KBM-7 (cell line): ENCODE results near the gene TP63.

Experiments
- DNase-seq: peaks from one replicate; pipeline ENCODE4 v3.0.0-alpha.2; 2015
- in situ Hi-C: fragments of 300-500 bp; cut with MboI; formaldehyde crosslinking; loops from 2 replicates; pipeline ENCODE4 v1.14.3; 2020; ENCODE audit warnings: low sequenced_read_pairs, low pct_unique_long_range_greater_than_20kb, mixed read lengths

TP63 gene

DNA sequence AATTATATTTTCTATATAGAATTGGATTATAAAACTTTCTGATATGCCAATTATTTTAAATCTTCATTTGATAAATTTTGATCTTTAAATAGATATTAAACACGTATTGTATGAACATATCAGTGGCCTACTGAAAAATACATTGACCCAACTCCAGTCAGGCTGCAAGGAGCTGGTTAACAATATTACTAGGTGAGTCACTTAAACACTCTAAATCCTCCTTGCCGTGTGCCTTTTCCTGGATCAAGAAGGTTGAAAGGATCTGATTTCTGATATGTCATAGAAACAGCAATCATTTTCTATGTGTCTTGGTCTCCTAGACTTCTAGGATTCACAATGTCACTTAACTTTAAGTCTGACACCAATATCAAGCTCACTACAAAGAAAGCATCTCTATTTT, 123.2 kb downstream of the TP63 start:
- DNase-seq = no peak
- in situ Hi-C loops = no loop called here

DNA sequence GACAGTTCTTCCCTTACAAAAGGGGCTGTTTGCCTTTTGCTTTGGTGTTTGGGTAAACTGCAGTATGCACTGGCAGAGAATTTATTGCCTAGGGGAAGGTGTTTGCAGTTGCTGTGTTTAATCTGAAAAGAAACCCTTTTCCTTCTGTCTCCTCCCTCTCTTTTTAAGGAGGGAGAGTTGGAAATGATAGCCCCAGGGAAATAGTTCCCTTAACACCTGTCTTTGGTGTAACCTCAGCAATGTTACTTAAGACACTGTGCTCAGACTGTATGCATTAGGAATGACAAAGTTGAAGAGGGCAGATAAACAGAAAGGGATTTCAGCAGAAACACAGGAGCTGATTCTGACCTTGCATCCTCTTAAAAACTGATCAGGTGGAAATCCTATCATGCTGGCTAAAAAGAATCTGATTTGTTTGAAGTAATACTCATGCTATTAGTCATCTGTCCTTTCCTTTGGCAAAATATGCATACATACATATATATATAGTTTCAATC, 125.4 kb downstream of the TP63 start:
- DNase-seq = no peak
- in situ Hi-C loops = no loop called here

DNA sequence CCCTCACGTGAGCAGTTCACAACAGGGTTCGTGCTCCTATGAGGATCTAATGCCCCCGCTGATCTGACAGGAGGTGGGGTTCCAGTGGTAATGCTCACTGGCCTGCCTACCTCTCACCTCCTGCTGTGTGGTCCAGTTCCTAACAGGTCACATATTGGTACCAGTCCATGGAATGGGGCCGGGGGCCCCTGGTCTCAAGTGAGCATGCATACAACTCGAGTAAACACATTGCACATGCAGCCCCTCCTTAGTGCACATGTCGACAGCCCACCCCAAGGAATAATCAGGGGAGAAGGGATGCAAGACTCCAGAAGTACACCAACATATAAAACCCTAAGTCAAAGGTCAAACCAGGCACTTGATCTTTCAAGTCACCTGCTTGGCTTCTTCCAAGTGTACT, 127.0 kb downstream of the TP63 start:
- in situ Hi-C loops = no loop called here
- DNase-seq = no peak

DNA sequence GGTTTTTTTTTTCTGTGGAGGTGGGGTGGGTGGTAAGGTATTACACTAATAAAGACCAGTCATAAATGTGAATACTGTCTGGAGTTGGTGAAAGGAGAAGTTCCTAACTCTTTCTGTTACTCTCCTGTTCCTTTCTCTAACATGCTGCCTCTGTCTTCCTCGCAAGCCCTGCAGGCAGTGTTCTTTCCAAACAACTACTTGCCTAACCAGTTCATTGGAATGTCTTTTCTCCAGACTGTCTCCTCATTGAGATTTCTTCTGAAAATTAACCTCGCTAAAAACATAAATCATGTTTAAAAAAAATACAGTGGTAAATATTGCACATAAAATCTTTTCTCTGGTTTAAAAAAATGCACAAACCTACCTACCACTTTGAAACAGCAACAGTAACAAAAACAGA, 135.2 kb downstream of the TP63 start:
- in situ Hi-C loops = no loop called here
- DNase-seq = no peak

DNA sequence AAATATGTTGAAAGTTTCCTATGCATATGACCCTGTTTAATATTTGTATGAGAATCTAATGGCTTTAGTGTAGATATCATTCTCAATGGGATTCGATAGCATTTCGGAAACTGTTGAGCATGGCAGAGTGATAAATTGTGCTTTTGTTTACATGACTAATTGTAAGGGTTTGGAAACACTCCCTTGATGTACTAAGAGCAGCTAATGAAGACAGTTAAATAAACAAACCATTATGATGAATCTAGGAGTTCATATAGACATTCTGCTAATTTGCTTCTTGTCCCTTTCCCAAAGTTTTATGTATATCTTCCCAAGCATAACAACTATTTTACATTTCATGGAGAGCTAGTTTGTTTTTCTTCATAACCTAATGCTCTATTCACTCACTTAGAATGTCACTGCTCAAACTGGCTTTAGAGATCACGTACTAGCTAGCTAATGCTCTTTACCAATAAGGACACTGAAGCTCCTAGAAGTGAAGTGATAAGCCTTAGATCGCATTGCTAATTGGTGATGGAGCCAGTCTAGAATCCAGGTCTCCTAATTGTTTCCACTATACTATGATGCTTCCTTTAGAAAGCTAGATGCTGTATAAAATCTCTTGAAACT, 140.8 kb downstream of the TP63 start:
- no peak for DNase-seq
- in situ Hi-C loops = no loop called here

DNA sequence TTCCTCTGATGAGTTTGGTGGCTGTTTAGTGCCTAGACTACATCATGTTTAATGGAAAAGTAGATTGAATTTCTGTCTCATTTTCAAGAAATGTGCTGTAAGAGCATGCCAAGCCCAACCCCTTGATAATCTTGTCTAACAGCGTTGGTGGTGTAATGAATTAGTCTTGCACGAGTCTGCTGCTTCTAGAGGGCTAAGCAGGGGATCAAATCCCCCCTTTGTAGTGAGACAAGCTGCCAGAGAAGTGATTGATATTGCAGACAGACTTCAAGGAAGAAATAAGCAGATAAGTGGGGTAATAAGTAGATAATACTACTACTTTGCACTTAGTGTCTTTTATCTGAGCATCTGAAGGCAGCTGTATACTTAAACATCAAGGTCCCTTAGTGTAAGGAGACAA, 141.4 kb downstream of the TP63 start:
- in situ Hi-C loops = no loop called here
- no peak for DNase-seq

DNA sequence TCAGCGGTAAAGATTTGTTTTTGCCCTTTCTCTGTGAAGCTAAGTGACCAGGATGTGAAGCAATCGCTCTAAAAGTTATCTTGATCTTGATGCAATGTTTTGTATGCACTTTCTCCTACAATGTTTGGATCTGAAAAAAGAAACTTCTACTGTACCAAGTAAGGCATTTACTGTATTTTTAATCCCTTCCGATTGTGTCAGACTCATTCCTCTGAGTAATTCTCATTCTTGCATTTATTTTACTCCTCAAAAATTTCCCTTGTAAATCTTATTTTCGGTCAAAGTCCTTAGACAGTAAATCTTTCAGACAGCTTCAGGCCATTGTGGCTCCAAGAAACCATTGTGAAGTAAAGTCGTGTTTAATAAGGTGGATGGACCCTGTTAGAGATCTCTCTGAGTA, 141.9 kb downstream of the TP63 start:
- in situ Hi-C loops = no loop called here
- no peak for DNase-seq

DNA sequence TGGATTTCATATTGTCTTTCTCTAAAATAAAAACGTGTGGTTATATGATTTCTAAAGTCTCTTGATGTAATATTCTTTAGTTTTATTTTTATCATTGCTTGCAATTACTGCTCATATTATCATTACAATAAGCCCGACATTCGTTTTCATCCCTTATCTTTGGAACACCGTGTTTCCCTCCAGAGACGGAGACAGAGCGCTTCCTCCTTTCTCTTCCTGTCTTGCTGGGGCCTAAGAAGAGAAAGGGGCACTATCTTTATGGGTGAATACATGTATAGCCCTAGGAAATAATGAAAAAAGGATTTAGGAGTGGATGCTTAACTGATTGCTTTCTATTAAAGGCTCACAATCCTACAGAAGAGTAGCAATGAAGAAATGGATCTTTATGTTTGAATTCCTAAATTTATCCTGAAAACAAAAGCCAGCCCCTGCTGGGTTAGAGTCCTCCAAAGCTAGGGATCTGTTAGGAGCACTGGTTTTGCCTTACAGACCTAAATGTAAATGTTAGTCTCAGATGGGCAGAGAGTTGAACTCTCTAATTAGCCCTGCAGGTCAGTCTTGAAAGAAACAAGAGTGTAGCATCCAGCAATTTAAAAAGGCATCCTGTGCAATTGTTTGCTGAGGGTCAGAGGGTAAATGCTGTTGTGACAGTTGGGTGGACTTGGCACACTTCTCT, 145.1 kb downstream of the TP63 start:
- no peak for DNase-seq
- in situ Hi-C loops = no loop called here

DNA sequence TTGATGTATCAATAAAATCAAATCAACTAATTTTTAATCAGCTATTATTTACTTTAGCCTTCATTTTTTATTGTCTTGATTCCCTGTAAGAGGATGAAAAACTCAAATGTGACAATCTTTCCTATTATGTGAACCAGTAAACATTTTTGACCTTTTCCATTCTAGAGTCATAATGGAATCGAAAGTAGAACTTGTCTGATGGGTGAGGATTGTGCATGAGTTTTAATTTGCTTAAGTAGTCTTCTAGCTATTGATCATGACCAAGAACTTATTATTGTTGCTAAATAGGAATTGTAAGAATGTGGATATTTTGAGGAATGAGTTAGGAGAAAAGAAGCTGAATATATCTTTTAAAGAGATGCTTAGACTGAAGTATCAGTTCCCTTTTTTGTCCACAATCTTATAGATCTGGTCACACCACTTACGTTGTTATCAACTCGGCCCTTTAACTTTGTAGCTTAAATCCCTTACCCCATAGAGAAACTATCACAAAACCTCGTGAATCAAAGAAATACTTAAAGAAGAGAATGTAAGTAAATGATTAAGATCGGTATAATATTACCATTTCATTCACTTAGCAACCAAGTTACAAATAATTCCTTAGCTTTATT, 147.3 kb downstream of the TP63 start:
- in situ Hi-C loops = no loop called here
- DNase-seq = no peak

DNA sequence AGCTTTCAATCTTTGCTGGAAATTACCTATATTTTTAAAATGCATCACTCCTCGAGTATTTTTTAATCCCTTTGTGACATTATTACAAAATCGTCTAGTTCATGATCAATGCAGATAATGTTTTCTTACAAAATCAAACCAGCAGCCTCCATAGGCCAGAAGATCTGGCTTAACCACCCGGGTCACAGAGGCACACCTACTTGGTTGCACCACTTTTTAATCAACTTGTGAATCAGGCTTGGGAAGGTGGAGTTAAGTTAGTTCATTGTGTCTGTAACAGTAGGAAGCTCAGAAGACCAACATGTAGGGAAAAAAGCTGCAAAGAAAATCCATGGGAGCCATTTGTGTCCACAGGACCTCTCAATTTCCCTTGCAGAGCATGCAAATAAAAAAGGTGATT, 148.0 kb downstream of the TP63 start:
- in situ Hi-C loops = no loop called here
- DNase-seq = no peak

DNA sequence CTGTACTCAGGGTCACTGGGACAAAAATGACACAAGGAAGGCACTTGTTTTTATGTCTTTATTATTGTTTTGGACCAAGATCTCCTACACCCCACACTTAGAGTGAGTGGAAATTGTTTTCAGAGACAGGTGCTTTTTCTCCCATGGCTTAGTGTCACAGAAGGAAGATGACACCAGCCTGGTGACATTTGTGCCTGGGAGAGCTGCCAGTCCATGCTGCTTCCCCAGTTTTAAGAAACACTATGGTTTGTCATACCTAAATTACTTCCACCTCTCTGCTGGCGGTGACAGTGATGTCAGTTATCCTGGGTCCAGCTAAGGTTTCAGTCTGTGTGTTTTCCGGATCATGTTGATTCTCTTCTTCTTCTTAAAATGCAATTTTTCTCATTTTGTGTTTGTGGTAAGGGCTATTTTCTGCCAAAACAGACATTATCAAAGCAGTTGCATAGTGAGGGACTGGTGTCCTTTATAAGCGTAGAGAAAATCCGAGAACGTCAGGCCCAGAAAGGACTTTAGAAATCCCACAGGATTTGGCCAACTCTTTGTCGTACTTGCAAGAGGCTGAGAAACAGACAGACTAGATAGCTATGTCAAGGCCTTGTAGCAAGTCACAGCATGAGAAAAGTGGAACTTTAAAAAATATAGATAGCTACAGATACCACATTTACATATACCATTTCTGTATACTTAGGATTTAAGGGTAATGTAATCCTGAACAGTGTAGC, 149.5 kb downstream of the TP63 start:
- DNase-seq = no peak
- in situ Hi-C loops = no loop called here

DNA sequence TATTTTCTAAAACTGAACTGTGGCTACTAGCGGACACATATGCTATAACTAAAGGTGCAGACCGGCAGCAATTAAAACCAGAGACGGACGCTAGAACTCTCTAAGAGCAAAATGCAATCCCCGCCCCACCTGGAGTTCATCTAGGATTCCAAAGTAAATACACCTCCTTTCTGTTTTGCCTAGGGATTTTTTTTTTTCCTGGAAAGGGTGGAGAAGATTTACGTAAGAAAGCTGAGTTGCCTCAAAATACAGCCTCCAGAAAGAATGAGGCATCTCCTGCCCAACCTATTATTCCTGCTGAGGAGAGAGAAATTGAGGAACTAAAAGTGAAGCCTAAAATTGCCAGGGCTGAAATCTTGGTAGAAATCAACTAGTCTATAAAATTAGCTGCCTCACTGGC, 150.2 kb downstream of the TP63 start:
- no peak for DNase-seq
- in situ Hi-C loops = no loop called here

DNA sequence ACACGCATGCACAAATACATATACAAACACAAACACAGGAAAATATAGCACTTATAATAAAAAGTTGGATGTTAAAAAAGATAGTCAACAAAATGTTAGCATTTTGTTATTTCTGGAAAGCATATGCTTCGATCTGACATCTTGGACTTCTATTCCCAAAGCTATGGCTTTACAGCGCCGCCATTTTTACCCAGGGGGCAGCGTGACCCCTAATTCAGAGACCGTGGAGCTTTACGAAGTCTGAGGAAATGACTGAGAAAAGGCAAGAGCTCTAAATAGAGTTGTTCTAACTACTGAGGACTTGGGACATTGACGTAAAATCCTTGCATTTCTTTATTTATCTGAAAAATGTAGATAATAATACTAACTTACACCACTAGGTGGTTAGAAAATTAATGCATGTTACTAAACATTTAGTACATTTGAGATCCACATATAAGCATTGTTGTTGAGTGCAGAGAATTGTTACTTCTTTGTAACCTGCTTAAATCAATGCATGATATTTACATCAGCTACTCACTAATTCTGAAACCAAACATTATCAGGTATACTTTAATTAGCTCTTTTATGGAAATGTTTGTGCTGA, 155.4 kb downstream of the TP63 start:
- in situ Hi-C loops = no loop called here
- DNase-seq = no peak

DNA sequence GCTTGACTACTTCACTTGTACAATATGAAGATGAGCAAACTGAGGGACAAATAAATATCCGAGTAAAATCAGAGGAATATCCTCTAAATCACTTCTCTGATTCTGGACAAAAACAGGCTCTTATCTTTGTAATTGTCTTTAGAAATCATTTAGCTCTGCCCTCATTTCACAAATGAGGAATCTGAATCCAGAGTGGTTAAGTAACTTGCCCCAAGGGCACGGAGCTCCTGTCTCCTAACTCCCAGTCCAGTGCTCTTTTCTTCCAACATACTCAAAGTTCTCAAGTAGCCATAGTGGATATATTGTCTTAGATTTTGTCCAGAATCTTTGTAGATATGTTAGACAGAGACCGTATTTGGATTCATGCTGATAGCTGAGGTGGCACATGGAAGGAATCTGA, 156.0 kb downstream of the TP63 start:
- in situ Hi-C loops = no loop called here
- DNase-seq = no peak

DNA sequence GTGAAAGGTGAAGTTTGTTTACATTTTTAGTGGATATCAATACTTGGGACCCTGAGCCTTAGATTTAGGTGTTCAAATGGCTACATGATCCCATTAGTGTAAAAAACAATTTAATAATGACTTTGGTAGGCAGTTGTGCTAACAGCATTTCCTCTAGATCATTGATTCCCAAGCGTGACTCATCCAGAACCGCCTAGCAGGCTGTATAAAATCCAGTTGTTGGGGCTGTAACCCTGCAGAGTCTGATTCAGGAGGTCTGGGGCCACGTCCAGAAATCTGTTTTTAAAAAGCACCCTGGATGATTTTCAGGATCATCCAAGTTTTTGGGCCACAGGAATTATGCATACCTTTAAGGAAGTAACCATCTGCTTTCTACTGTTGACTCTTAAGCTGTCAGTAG, 156.4 kb downstream of the TP63 start:
- in situ Hi-C loops = no loop called here
- no peak for DNase-seq

DNA sequence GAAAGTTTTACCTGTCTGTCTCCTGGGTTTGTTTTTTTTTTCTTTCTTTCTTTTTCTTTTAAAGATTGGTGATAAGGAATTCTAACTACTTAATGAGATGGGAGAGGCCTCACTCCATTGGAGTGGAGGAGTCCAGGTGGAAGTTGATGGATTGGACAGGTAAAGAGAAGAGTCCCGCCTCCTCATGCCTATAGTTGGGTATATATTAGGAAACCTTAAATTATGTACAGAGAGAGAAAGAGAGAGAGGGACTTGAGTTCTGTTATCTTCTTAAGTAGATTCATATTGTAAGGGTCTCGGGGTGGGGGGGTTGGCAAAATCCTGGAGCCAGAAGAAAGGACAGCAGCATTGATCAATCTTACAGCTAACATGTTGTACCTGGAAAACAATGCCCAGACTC, 158.2 kb downstream of the TP63 start:
- in situ Hi-C loops = no loop called here
- DNase-seq = no peak

DNA sequence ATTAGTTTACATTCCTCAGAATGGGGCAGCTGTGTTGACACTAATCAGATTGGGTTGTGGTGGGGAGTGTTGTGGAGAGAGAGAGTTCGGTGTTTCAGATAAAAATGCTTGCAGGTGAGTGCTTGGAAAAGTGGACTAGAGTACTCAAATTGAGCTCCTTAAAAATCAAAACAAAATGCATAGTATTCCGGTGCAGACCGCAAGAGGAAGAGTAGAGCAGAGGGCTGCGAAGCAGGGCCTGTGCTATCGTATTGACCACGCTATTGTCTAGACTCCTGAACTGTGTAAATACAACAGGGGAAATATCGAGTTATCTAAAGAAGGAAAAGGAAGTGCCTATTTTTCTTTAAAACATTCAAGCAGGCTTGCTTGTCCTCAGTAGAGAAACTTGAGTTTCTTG, 159.5 kb downstream of the TP63 start:
- no peak for DNase-seq
- in situ Hi-C loops = no loop called here

DNA sequence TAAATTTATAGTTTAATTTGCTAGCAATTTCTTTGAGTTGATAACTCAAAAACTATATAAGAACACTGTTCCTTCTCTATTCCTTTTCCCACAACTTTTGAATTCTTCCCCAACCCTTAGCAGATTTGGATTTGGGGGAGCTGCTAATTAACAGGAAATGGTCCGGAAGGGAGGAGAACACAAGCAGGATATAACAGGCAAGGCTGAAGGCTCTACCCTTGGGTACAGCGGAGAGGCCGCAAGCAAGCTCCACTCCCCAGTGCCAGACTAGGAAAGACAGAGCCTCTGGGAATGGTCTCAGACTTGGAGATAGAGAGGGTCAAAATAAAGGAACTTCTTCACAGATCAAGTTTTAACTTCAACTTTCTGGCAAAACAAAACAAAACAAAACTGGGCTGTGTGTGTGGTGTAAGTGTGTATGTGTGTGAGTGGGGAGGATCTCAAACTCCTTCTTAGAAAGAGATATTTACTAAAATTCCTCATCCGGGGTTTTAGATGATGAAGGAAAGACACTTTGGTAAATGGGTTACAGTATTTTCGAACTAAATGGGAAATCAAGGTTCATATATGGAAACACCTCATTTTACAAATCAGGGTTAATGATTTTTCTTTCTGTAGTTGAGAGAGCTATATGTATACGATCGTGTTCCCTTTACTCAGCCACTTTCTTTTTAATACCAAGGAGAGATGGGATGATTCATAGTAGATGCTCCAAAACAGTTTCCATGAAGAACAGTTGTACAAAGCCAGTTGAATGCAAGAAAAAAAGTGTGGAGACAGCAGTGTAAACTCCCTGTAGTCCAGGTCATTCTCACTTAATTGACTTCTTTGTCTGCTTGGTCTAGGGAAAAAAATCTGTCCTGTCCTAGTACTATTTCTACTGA, 161.1 kb downstream of the TP63 start:
- in situ Hi-C loops = no loop called here
- no peak for DNase-seq

DNA sequence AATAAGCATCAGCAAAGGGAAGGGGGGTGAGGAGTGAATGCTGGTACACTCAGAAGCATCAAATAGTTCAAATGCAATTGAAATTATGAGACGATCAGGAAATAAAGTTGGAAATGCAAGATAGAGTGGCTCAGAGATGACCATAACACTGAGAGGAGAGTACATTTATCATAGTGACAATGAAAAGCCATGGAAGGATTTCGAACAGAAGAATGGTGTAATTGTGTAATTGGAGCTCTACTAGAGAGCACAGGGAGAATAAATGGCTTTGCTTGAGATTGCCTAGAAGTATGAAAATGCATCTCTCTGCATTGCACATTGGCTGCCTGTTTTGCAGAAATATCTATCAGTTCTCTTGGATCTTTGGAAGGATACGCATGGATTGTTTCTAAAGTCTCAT, 163.3 kb downstream of the TP63 start:
- in situ Hi-C loops = no loop called here
- DNase-seq = no peak
